HG03571 (cell line): Measurements from ENCODE around the gene SHE.
"Not testable (repeated sequence)": the region's sequence is repeated elsewhere in the genome, so short reads cannot be mapped to it uniquely, and the experiment has no call there.

Experiments
- ATAC-seq: cut with Tn5 transposase; IDR thresholded peaks from one replicate; pipeline ENCODE4 v1.9.1; 2021; ENCODE audit not compliant: unreplicated experiment

The SHE gene

GRCh38 chr1:154502066-154502743, at the start of gene SHE, which contains the start of gene TDRD10:
SHE (minus strand) TSS chr1:154502412; CDS start chr1:154502026, 386 bp downstream.
TDRD10 (plus strand) TSS chr1:154502219; CDS start chr1:154506904, 4,685 bp downstream.
- no peak for ATAC-seq

- no peak for ATAC-seq
These were observed 49.3 kb upstream of the SHE start for GRCh38 chr1:154551474-154551873.

GRCh38 chr1:154550657-154551056, 48.4 kb upstream of the SHE start:
- ATAC-seq: no peak

- ATAC-seq: no peak
These were observed 47.9 kb upstream of the SHE start for GRCh38 chr1:154550070-154550469.

GRCh38 chr1:154549202-154549770, 47.1 kb upstream of the SHE start:
- no peak for ATAC-seq

GRCh38 chr1:154548028-154548427, 45.8 kb upstream of the SHE start:
- no peak for ATAC-seq

GRCh38 chr1:154547105-154547732, 45.0 kb upstream of the SHE start:
- ATAC-seq: no peak

- no peak for ATAC-seq
These were observed 44.3 kb upstream of the SHE start for GRCh38 chr1:154546264-154547063.

- no peak for ATAC-seq
These were observed 39.0 kb upstream of the SHE start for GRCh38 chr1:154541231-154541630.

GRCh38 chr1:154539486-154540483, 37.6 kb upstream of the SHE start:
- no peak for ATAC-seq

GRCh38 chr1:154536570-154536969, 34.4 kb upstream of the SHE start:
- no peak for ATAC-seq

GRCh38 chr1:154533952-154534844, 32.0 kb upstream of the SHE start:
- ATAC-seq: no peak

- ATAC-seq: not testable (repeated sequence)
These were observed 29.7 kb upstream of the SHE start for GRCh38 chr1:154531950-154532349.

GRCh38 chr1:154529308-154529707, 27.1 kb upstream of the SHE start:
- ATAC-seq: no peak

GRCh38 chr1:154527192-154527591, 25.0 kb upstream of the SHE start:
- ATAC-seq: no peak

- no peak for ATAC-seq
These were observed 22.7 kb upstream of the SHE start for GRCh38 chr1:154524881-154525280.

GRCh38 chr1:154521695-154522094, 19.5 kb upstream of the SHE start:
- no peak for ATAC-seq

- no peak for ATAC-seq
These were observed 18.1 kb upstream of the SHE start for GRCh38 chr1:154520333-154520732.

- no peak for ATAC-seq
These were observed 17.4 kb upstream of the SHE start for GRCh38 chr1:154519591-154519991.
